Common myeloid progenitor, CD34-positive (primary cell): ENCODE measurements around the gene EPSTI1.

Experiments
- CTCF ChIA-PET: fragments of 350-600 bp; sonication (Branson Sonifier 250); formaldehyde crosslinking; loops from one replicate; lab custom pipeline; 2021; ENCODE audit warnings: antibody characterized with exemption; lab: Charles Lee
- POLR2A ChIA-PET: fragments of 350-600 bp; sonication (Branson Sonifier 250); formaldehyde crosslinking; loops from one replicate; lab custom pipeline; 2021; ENCODE audit warnings: antibody characterized with exemption; lab: Charles Lee
- DNase-seq, 3 donors: peaks; one replicate each; pipeline versions ENCODE4 v3.0.0 to v3.0.0-alpha.2; 2013
- H3K27ac ChIP-seq, 2 experiments: 1 replicate in 1 of 2; 2 replicates in 1 of 2; pipeline ENCODE4 v1.7.0; 2013; ENCODE audit warnings: inconsistent platforms in 2 of 2, low read length in 2 of 2, mild to moderate bottlenecking in 2 of 2, low read depth in 1 of 2, moderate library complexity in 1 of 2; ENCODE audit not compliant: severe bottlenecking in 2 of 2, insufficient read depth in 1 of 2, poor library complexity in 1 of 2
- H3K27me3 ChIP-seq, 5 experiments: replicated peaks in 2 of 5; 1 replicate in 3 of 5; 2 replicates in 2 of 5; pipeline versions ENCODE4 v1.6.1 to v1.7.0; 2013; ENCODE audit warnings: low read length in 4 of 5, mild to moderate bottlenecking in 2 of 5, moderate library complexity in 2 of 5, inconsistent platforms in 1 of 5; ENCODE audit not compliant: insufficient read depth in 5 of 5, control insufficient read depth in 4 of 5
- H3K36me3 ChIP-seq, 4 experiments: 1 replicate in 2 of 4; 2 replicates in 2 of 4; pipeline versions ENCODE4 v1.6.1 to v1.7.0; 2013; ENCODE audit warnings: low read length in 3 of 4, control low read depth in 1 of 4, mild to moderate bottlenecking in 1 of 4; ENCODE audit not compliant: control insufficient read depth in 4 of 4, insufficient read depth in 4 of 4
- H3K4me1 ChIP-seq, 4 experiments: 1 replicate in 3 of 4; 2 replicates in 1 of 4; pipeline versions ENCODE4 v1.6.1 to v1.7.1; 2013; ENCODE audit warnings: low read length in 3 of 4, mild to moderate bottlenecking in 3 of 4, control low read depth in 1 of 4, inconsistent platforms in 1 of 4, moderate library complexity in 1 of 4; ENCODE audit not compliant: control insufficient read depth in 4 of 4, insufficient read depth in 4 of 4; ENCODE audit errors: control extremely low read depth in 1 of 4
- H3K4me3 ChIP-seq, 7 experiments: 1 replicate in 4 of 7; 2 replicates in 3 of 7; pipeline versions ENCODE4 v1.5.1 to v1.7.0; 2013; ENCODE audit warnings: mild to moderate bottlenecking in 7 of 7, low read length in 6 of 7, moderate library complexity in 6 of 7, inconsistent platforms in 2 of 7, low read depth in 2 of 7, control low read depth in 1 of 7; ENCODE audit not compliant: insufficient read depth in 4 of 7, control insufficient read depth in 1 of 7; ENCODE audit errors: extremely low read depth in 1 of 7
- H3K9me3 ChIP-seq, 5 experiments: 1 replicate in 4 of 5; 2 replicates in 1 of 5; pipeline versions ENCODE4 v1.6.1 to v1.7.1; 2013; ENCODE audit warnings: low read length in 4 of 5, mild to moderate bottlenecking in 2 of 5, inconsistent platforms in 1 of 5, low read depth in 1 of 5, moderate library complexity in 1 of 5; ENCODE audit not compliant: control insufficient read depth in 4 of 5, insufficient read depth in 2 of 5; ENCODE audit errors: control extremely low read depth in 1 of 5
- WGBS: methylation state at CpG from one replicate; pipeline ENCODE4 v1.1.5; 2013; ENCODE audit not compliant: insufficient coverage; 5-methylcytosine and 5-hydroxymethylcytosine counted together

The EPSTI1 gene

GRCh38 chr13:42990291-42991232, 1.5 kb downstream of the EPSTI1 start:
- peak in 2 of 3 donors; percentile 50 to 53 for DNase-seq
- no peaks in the 10 kb centered on the region for H3K27me3 ChIP-seq
- ChIA-PET CTCF (interaction anchor here (0.6 to 4.1 kb wide), 3 partner anchors 15 to 21 kb away, joined by 3 to 22 read pairs (median 4); no protein-coding TSS in a partner anchor), POLR2A (interaction anchor here (0.5 to 1.1 kb wide), 2 partner anchors 33 to 1675 kb away, joined by 3 to 4 read pairs; partner anchors contain the start of gene DNAJC15)
- no peaks in the 10 kb centered on the region for H3K9me3 ChIP-seq
- peak overlapping the region; percentile 28 to 95 for H3K27ac ChIP-seq
- no peaks in the 10 kb centered on the region for H3K36me3 ChIP-seq
- H3K4me1 ChIP-seq, result peaks cover 16 to 30% (median 21%) of the 10 kb centered on the region in 4 experiments
- 52% methylated on average over 4 of the region's 10 CpGs for WGBS
- peak overlapping the region in 6 of 7 experiments; percentile 38 to 87 (median 81) for H3K4me3 ChIP-seq

GRCh38 chr13:42986176-42986574, 5.9 kb downstream of the EPSTI1 start:
- Histone ChIP-seq H3K9me3 (peaks cover 0 to 6% (median 0%) of the 10 kb centered on the region in 5 experiments), H3K27me3 (no peaks in the 10 kb centered on the region), H3K4me3 (no peak overlapping the region), H3K4me1 (peaks cover 5 to 16% (median 12%) of the 10 kb centered on the region in 4 experiments), H3K27ac (no peak overlapping the region), H3K36me3 (peaks cover 0 to 8% (median 0%) of the 10 kb centered on the region in 4 experiments)
- ChIA-PET CTCF (interaction anchor here (1.7 kb wide), 1 partner anchor 15 kb away, joined by 4 read pairs; no protein-coding TSS in a partner anchor), POLR2A (no interaction called here)
- WGBS, result no CpG with 5 or more reads among the region's 7 CpGs
- no peak for DNase-seq

GRCh38 chr13:42985312-42986175, 6.5 kb downstream of the EPSTI1 start:
- Histone ChIP-seq H3K9me3 (peaks cover 0 to 6% (median 0%) of the 10 kb centered on the region in 5 experiments), H3K4me1 (peaks cover 0 to 10% (median 6%) of the 10 kb centered on the region in 4 experiments), H3K27me3 (no peaks in the 10 kb centered on the region), H3K36me3 (peaks cover 0 to 8% (median 0%) of the 10 kb centered on the region in 4 experiments), H3K27ac (no peak overlapping the region), H3K4me3 (no peak overlapping the region)
- POLR2A ChIA-PET, result interaction anchor here (0.6 to 0.8 kb wide), 2 partner anchors 20 to 152 kb away, joined by 3 to 6 read pairs; no protein-coding TSS in a partner anchor
- DNase-seq, result no peak
- CTCF ChIA-PET, result interaction anchor here (1.3 to 1.7 kb wide), 2 partner anchors 12 to 14 kb away, joined by 3 to 4 read pairs; no protein-coding TSS in a partner anchor
- WGBS, result over 99% methylated on average over 7 of the region's 8 CpGs

GRCh38 chr13:42984691-42985090, 7.3 kb downstream of the EPSTI1 start:
- POLR2A ChIA-PET, result interaction anchor here (0.6 to 0.8 kb wide), 2 partner anchors 21 to 153 kb away, joined by 3 to 6 read pairs; no protein-coding TSS in a partner anchor
- Histone ChIP-seq H3K9me3 (peaks cover 0 to 6% (median 0%) of the 10 kb centered on the region in 5 experiments), H3K4me3 (no peak overlapping the region), H3K4me1 (peaks cover 0 to 3% (median 0%) of the 10 kb centered on the region in 4 experiments), H3K27me3 (no peaks in the 10 kb centered on the region), H3K27ac (no peak overlapping the region), H3K36me3 (peaks cover 0 to 10% (median 0%) of the 10 kb centered on the region in 4 experiments)
- DNase-seq, result no peak
- WGBS, result no CpG with 5 or more reads among the region's 1 CpG
- CTCF ChIA-PET, result interaction anchor here (1.3 to 1.7 kb wide), 2 partner anchors 11 to 13 kb away, joined by 3 to 4 read pairs; no protein-coding TSS in a partner anchor

DNA sequence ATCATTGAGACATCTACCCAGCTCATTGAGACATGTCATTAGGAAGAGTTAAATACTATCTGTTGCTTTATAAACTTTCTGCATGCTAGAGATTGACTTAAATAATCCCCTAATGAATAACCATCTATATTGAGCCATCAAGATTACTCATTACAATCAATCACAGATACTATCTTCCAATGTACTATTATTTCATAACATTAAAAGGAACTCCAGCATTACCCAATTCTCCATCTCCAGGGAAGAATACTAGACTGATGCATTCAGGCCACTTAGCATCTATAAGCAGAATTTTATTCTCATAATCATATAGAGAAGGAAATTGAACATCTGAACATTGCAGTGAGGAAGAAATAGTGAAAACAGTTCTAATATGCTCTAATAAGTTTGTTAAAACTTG, 8.0 kb downstream of the EPSTI1 start:
- ChIA-PET POLR2A (no interaction called here), CTCF (interaction anchor here (0.6 kb wide), 1 partner anchor 81 kb away, joined by 3 read pairs; no protein-coding TSS in a partner anchor)
- H3K27me3 ChIP-seq, result no peaks in the 10 kb centered on the region
- H3K4me3 ChIP-seq, result no peak overlapping the region
- peaks cover 0 to 2% (median 0%) of the 10 kb centered on the region in 4 experiments for H3K4me1 ChIP-seq
- H3K9me3 ChIP-seq, result peaks cover 0 to 6% (median 0%) of the 10 kb centered on the region in 5 experiments
- H3K36me3 ChIP-seq, result peaks cover 0 to 10% (median 0%) of the 10 kb centered on the region in 4 experiments
- H3K27ac ChIP-seq, result no peak overlapping the region
- no peak for DNase-seq

- H3K36me3 ChIP-seq, result peaks cover 0 to 14% (median 4%) of the 10 kb centered on the region in 4 experiments
- POLR2A ChIA-PET, result no interaction called here
- no peak overlapping the region for H3K4me3 ChIP-seq
- H3K9me3 ChIP-seq, result peaks cover 0 to 8% (median 2%) of the 10 kb centered on the region in 5 experiments
- no peak overlapping the region for H3K27ac ChIP-seq
- no peak for DNase-seq
- WGBS, result no CpG with 5 or more reads among the region's 1 CpG
- H3K4me1 ChIP-seq, result no peaks in the 10 kb centered on the region
- H3K27me3 ChIP-seq, result no peaks in the 10 kb centered on the region
- CTCF ChIA-PET, result interaction anchor here (0.8 to 1.9 kb wide), 6 partner anchors 8 to 42 kb away, joined by 3 to 5 read pairs (median 4); partner anchors contain the start of genes DNAJC15 and EPSTI1
These were observed 10.2 kb downstream of the EPSTI1 start for GRCh38 chr13:42981853-42982252.
